GM12878 (cell line): ENCODE measurements around the gene PDZK1IP1.

Experiments used
- CEBPZ ChIP-seq: fragments of 150-350 bp; IDR thresholded peaks from 2 replicates; pipeline ENCODE4 v1.6.1; 2016; ENCODE audit warnings: low read depth, low read length
- CREB1 ChIP-seq: IDR thresholded peaks from 2 replicates; pipeline ENCODE4 v1.6.1; 2012; ENCODE audit warnings: low read depth, mild to moderate bottlenecking, inconsistent platforms
- CTCF ChIP-seq, 3 experiments: IDR thresholded peaks in 2 of 3; conservative IDR thresholded peaks in 1 of 3; 2 replicates each; pipeline ENCODE4 v1.5.1; 2011; ENCODE audit warnings: low read depth in 3 of 3, low read length in 3 of 3, mild to moderate bottlenecking in 3 of 3, control low read depth in 2 of 3, moderate library complexity in 2 of 3, inconsistent platforms in 1 of 3, mixed read lengths in 1 of 3; ENCODE audit not compliant: control insufficient read depth in 2 of 3, insufficient read depth in 1 of 3; ENCODE audit errors: extremely low read depth in 1 of 3
- E2F4 ChIP-seq: IDR thresholded peaks from 2 replicates; pipeline ENCODE4 v1.6.1; 2012; ENCODE audit warnings: low read depth, low read length, improper control_type of control experiment
- GABPA ChIP-seq: IDR thresholded peaks from 2 replicates; pipeline ENCODE4 v1.6.1; 2014; ENCODE audit warnings: antibody characterized with exemption, low read depth, mild to moderate bottlenecking, inconsistent platforms
- REST ChIP-seq: IDR thresholded peaks from 2 replicates; pipeline ENCODE4 v1.6.1; 2012; ENCODE audit warnings: mild to moderate bottlenecking, low read depth, low read length
- SIX5 ChIP-seq: IDR thresholded peaks from 2 replicates; pipeline ENCODE4 v1.6.1; 2011; ENCODE audit warnings: mild to moderate bottlenecking, low read depth, low read length, moderate library complexity; ENCODE audit not compliant: severe bottlenecking
- SP1 ChIP-seq: IDR thresholded peaks from one replicate; pipeline ENCODE4 v1.6.1; 2011; ENCODE audit warnings: low read depth, low read length
- USF2 ChIP-seq: IDR thresholded peaks from 2 replicates; pipeline ENCODE4 v1.6.1; 2011; ENCODE audit warnings: low read depth, low read length, improper control_type of control experiment, borderline replicate concordance
- ZNF384 ChIP-seq: IDR thresholded peaks from 2 replicates; pipeline ENCODE4 v1.6.1; 2012; ENCODE audit warnings: low read depth, mild to moderate bottlenecking, low read length, improper control_type of control experiment, borderline replicate concordance
- ZZZ3 ChIP-seq: IDR thresholded peaks from 2 replicates; pipeline ENCODE4 v1.6.1; 2011; ENCODE audit warnings: low read depth; ENCODE audit not compliant: control insufficient read depth, insufficient read length

- TF ChIP-seq REST (no peak), SP1 (no peak), ZZZ3 (no peak), USF2 (no peak), SIX5 (no peak), CTCF (IDR thresholded peaks at IDR 0.05 in 2 of 3, conservative IDR thresholded peaks at IDR 0.05 in 1 of 3; ENCODE audit: control insufficient read depth in 2 of 3, extremely low read depth in 1 of 3, insufficient read depth in 1 of 3, low read depth in 3 of 3, low read length in 3 of 3) (no peak), CREB1 (no peak), E2F4 (no peak), GABPA (no peak), CEBPZ (no peak), ZNF384 (no peak)
Measured at GRCh38 chr1:47182676-47183235, 7.1 kb downstream of the PDZK1IP1 start.
